K562 (cell line): ENCODE results near the gene FOLR2. TPM values are rescaled to one million over a fixed set of nuclear protein-coding genes. Genes with fewer than 3 reads are reported as not detected.

Experiments used
- DPF2 ChIP-seq: fragments of 450-650 bp; IDR thresholded peaks from 2 replicates; pipeline ENCODE4 v1.6.1; 2016
- EHMT2 ChIP-seq: fragments of 450-650 bp; IDR thresholded peaks from 2 replicates; pipeline ENCODE4 v1.6.1; 2018; ENCODE audit warnings: antibody characterized with exemption
- ETV1 ChIP-seq: fragments of 450-650 bp; conservative IDR thresholded peaks from 2 replicates; pipeline ENCODE4 v1.6.1; 2016; ENCODE audit warnings: missing genetic modification characterization, control low read depth, low read depth, missing compliant biosample characterization
- FOS ChIP-seq: IDR thresholded peaks from 3 replicates; pipeline ENCODE4 v1.6.1; 2011; ENCODE audit not compliant: insufficient read length; ENCODE audit errors: extremely low read depth
- FOXA1 ChIP-seq: fragments of 450-650 bp; IDR thresholded peaks from 2 replicates; pipeline ENCODE4 v1.6.1; 2016; ENCODE audit warnings: mild to moderate bottlenecking, borderline replicate concordance
- MAZ ChIP-seq, 2 experiments: fragments of 450-650 bp in 1 of 2; sonication (generic) in 1 of 2; formaldehyde crosslinking; IDR thresholded peaks in 1 of 2; conservative IDR thresholded peaks in 1 of 2; 2 replicates each; pipeline versions ENCODE4 v1.4.0 to v1.5.0; 2020; ENCODE audit warnings: mild to moderate bottlenecking in 1 of 2, missing genetic modification reagents in 1 of 2
- NR1H2 ChIP-seq: sonication (generic); formaldehyde crosslinking; IDR thresholded peaks from 2 replicates; pipeline ENCODE4 v1.4.0; 2020; ENCODE audit warnings: mild to moderate bottlenecking, missing genetic modification reagents
- PHB ChIP-seq: fragments of 250-450 bp; sonication (Bioruptor Pico); IDR thresholded peaks from 2 replicates; pipeline ENCODE4 v1.5.0; 2021
- RBM14 ChIP-seq: fragments of 200-400 bp; formaldehyde crosslinking; IDR thresholded peaks from 2 replicates; pipeline ENCODE4 v1.6.1; 2018; ENCODE audit warnings: low read depth, mild to moderate bottlenecking, low read length, moderate library complexity, borderline replicate concordance; ENCODE audit not compliant: insufficient read depth
- RCOR1 ChIP-seq, 2 experiments: IDR thresholded peaks; 2 replicates each; pipeline ENCODE4 v1.6.1; 2012; ENCODE audit warnings: low read depth in 2 of 2, low read length in 2 of 2, borderline replicate concordance in 1 of 2, improper control_type of control experiment in 1 of 2
- RUNX1 ChIP-seq: sonication (generic); IDR thresholded peaks from 2 replicates; pipeline ENCODE4 v1.6.1; 2016; ENCODE audit warnings: antibody characterized with exemption, low read depth
- SREBF2 ChIP-seq: sonication (generic); formaldehyde crosslinking; IDR thresholded peaks from 2 replicates; pipeline ENCODE4 v1.4.0; 2020; ENCODE audit warnings: mild to moderate bottlenecking, missing genetic modification reagents
- TFAP4 ChIP-seq: sonication (generic); formaldehyde crosslinking; IDR thresholded peaks from 2 replicates; pipeline ENCODE4 v1.8.0; 2022; ENCODE audit warnings: missing genetic modification reagents, mild to moderate bottlenecking, moderate library complexity, borderline replicate concordance
- TSC22D4 ChIP-seq: fragments of 450-650 bp; IDR thresholded peaks from 2 replicates; pipeline ENCODE4 v1.6.1; 2016; ENCODE audit warnings: missing genetic modification characterization, missing biosample characterization, control low read depth
- ZBTB5 ChIP-seq: fragments of 450-650 bp; IDR thresholded peaks from 2 replicates; pipeline ENCODE4 v1.6.1; 2017; ENCODE audit warnings: antibody characterized with exemption
- ZNF12 ChIP-seq: sonication (generic); formaldehyde crosslinking; IDR thresholded peaks from 2 replicates; pipeline ENCODE4 v1.4.0; 2020; ENCODE audit warnings: mild to moderate bottlenecking, missing genetic modification reagents
- ZNF165 ChIP-seq: fragments of 250-450 bp; sonication (Bioruptor Pico); IDR thresholded peaks from 2 replicates; pipeline ENCODE4 v1.4.0; 2020; ENCODE audit warnings: borderline replicate concordance
- ZNF174 ChIP-seq: fragments of 250-450 bp; sonication (Bioruptor Pico); IDR thresholded peaks from 2 replicates; pipeline ENCODE4 v1.4.0; 2020; ENCODE audit warnings: mild to moderate bottlenecking
- ZNF212 ChIP-seq: fragments of 450-650 bp; formaldehyde crosslinking; IDR thresholded peaks from 2 replicates; pipeline ENCODE4 v1.4.0; 2020; ENCODE audit warnings: mild to moderate bottlenecking
- ZNF518B ChIP-seq: fragments of 250-450 bp; sonication (Bioruptor Pico); IDR thresholded peaks from 2 replicates; pipeline ENCODE4 v1.5.0; 2021; ENCODE audit warnings: mild to moderate bottlenecking, moderate library complexity
- ZNF583 ChIP-seq: fragments of 250-450 bp; sonication (Bioruptor Pico); IDR thresholded peaks from 2 replicates; pipeline ENCODE4 v1.4.0; 2020
- polyA plus RNA-seq, 8 experiments: library from polyadenylated mRNA; depleted of rRNA in 4 of 8; stranded (reverse) in 5 of 8; unstranded in 3 of 8; fragments of >200 nt; fragmentation: Nextera tagmentation in 2 of 8; fragmentation: Illumina TruSeq in 1 of 8; extraction: Ambion mirVana in 2 of 8; extraction: Trizol in 1 of 8; gene quantifications; 2 replicates each; pipeline versions ENCODE4 v1.2.1 to v1.2.3, GENCODE V29; 2011 to 2014; ENCODE audit warnings: inconsistent platforms in 1 of 8, missing spikeins in 1 of 8
- total RNA-seq, 7 experiments: library from RNA; depleted of rRNA in 6 of 7; stranded (reverse); fragments of >200 nt in 6 of 7; fragmentation: Illumina TruSeq in 2 of 7; extraction: Trizol in 2 of 7; gene quantifications; 2 replicates each; pipeline versions ENCODE4 v1.2.1 to v1.2.3, GENCODE V29; 2011 to 2021; ENCODE audit warnings: low replicate concordance in 1 of 7

FOLR2 gene
- total and polyA plus RNA-seq, 9 of the 15 experiments (the other 6 are each of a cell fraction or from before 2014, with no cell fraction given): 0.27 TPM; not detected in 8

GRCh38 chr11:72222907-72223614, 6.5 kb downstream of the FOLR2 start (continued):
- TF ChIP-seq TFAP4 (CRISPR knock-in tag) (peak; percentile 78), ZNF212 (no peak), ZNF174 (CRISPR knock-in tag) (no peak), TSC22D4 (no peak), ETV1 (tag) (peak; percentile 50; the same call in 1 of the 2 replicates), ZNF518B (no peak), RBM14 (no peak), SREBF2 (CRISPR knock-in tag) (no peak), DPF2 (no peak), EHMT2 (no peak), NR1H2 (CRISPR knock-in tag) (no peak), FOS (no peak), FOXA1 (no peak), ZNF12 (CRISPR knock-in tag) (no peak), MAZ (CRISPR knock-in tag; conservative IDR thresholded peaks at IDR 0.05 in 1 of 2, IDR thresholded peaks at IDR 0.05 in 1 of 2) (peak; percentile 79 to 93; a peak in 3 of 4 replicates), ZNF165 (CRISPR knock-in tag) (no peak), ZBTB5 (no peak), PHB (CRISPR knock-in tag) (no peak), ZNF583 (CRISPR knock-in tag) (no peak), RUNX1 (no peak), RCOR1 (IDR thresholded peaks at IDR 0.05; ENCODE audit: borderline replicate concordance in 1 of 2, low read depth in 2 of 2, low read length in 2 of 2) (no peak)
